ENCODE data around the gene NT5C3A. TPM values are rescaled to one million over a fixed set of nuclear protein-coding genes. Genes with fewer than 3 reads are reported as not detected.

NT5C3A gene
- total and polyA plus RNA-seq, 9 of the 15 experiments (the other 6 are each of a cell fraction or from before 2014, with no cell fraction given) = 18.6 to 60.1 (median 40.0) TPM

DNA sequence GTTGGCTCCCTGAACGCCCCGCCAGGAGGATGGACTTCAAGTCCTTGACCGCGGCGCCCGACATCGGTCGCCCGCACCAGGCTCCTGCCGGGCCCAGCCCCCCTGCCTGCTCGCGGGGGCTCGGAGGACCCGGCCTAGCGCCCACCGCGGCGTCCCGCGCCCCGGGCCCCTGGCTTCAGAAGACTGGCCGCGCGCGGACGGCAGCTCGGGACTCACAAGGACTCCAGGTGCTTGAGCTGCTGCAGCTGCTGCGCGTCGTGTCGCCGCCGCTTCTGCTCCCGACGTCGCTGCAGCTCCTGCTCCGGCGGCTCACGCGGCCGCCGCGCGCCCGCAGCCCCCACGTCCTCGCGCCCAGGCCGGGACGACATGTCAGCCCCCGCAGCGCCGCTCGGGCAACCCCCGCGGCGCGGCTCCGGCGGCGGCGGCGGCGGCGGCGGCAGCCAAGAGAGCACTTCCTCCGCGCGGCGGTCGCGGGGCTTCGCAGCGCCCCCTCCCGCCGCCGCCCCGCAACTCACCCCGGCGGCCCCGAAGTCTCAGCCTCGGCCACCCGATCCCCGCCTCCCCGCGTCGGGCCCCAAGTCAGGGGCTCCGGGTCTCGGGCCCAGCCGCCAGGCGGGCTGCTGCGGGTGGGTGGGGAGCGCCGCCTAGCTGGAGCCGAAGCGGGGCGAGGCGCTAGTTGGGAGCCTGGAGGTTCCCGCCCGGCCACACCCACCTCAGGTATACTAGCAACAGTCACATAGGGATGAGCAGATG is 46.6 kb upstream of the NT5C3A start, which contains the start of gene RP9 (continued):
- TF ChIP-seq, protein P1, sequence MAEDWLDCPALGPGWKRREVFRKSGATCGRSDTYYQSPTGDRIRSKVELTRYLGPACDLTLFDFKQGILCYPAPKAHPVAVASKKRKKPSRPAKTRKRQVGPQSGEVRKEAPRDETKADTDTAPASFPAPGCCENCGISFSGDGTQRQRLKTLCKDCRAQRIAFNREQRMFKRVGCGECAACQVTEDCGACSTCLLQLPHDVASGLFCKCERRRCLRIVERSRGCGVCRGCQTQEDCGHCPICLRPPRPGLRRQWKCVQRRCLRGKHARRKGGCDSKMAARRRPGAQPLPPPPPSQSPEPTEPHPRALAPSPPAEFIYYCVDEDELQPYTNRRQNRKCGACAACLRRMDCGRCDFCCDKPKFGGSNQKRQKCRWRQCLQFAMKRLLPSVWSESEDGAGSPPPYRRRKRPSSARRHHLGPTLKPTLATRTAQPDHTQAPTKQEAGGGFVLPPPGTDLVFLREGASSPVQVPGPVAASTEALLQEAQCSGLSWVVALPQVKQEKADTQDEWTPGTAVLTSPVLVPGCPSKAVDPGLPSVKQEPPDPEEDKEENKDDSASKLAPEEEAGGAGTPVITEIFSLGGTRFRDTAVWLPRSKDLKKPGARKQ (CRISPR knock-in tag; IDR thresholded peaks at IDR 0.05) = no peak
- TF ChIP-seq, protein P2, sequence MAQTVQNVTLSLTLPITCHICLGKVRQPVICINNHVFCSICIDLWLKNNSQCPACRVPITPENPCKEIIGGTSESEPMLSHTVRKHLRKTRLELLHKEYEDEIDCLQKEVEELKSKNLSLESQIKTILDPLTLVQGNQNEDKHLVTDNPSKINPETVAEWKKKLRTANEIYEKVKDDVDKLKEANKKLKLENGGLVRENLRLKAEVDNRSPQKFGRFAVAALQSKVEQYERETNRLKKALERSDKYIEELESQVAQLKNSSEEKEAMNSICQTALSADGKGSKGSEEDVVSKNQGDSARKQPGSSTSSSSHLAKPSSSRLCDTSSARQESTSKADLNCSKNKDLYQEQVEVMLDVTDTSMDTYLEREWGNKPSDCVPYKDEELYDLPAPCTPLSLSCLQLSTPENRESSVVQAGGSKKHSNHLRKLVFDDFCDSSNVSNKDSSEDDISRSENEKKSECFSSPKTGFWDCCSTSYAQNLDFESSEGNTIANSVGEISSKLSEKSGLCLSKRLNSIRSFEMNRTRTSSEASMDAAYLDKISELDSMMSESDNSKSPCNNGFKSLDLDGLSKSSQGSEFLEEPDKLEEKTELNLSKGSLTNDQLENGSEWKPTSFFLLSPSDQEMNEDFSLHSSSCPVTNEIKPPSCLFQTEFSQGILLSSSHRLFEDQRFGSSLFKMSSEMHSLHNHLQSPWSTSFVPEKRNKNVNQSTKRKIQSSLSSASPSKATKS (CRISPR knock-in tag; IDR thresholded peaks at IDR 0.05) = no peak
- TF ChIP-seq, protein P3, sequence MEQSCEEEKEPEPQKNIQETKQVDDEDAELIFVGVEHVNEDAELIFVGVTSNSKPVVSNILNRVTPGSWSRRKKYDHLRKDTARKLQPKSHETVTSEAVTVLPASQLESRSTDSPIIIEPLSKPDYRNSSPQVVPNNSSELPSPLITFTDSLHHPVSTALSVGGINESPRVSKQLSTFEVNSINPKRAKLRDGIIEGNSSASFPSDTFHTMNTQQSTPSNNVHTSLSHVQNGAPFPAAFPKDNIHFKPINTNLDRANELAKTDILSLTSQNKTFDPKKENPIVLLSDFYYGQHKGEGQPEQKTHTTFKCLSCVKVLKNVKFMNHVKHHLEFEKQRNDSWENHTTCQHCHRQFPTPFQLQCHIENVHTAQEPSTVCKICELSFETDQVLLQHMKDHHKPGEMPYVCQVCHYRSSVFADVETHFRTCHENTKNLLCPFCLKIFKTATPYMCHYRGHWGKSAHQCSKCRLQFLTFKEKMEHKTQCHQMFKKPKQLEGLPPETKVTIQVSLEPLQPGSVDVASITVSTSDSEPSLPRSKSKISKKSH (CRISPR knock-in tag; IDR thresholded peaks at IDR 0.05) = no peak
- TF ChIP-seq NUFIP1 (IDR thresholded peaks at IDR 0.05; ENCODE audit: partially characterized antibody) (no peak), TBP (optimal IDR thresholded peaks at IDR 0.05; ENCODE audit: low read depth, low read length) (no peak), NFE2 (IDR thresholded peaks at IDR 0.05; ENCODE audit: low read depth) (no peak), POLR2H (tag; IDR thresholded peaks at IDR 0.05; ENCODE audit: low read depth) (no peak), MEF2D (tag; conservative IDR thresholded peaks at IDR 0.05; ENCODE audit: low read depth) (no peak), ZNF134 (CRISPR knock-in tag; conservative IDR thresholded peaks at IDR 0.05) (no peak), ZNF184 (CRISPR knock-in tag; IDR thresholded peaks at IDR 0.05) (no peak), ZNF121 (CRISPR knock-in tag; conservative IDR thresholded peaks at IDR 0.05) (no peak), TCF7L2 (IDR thresholded peaks at IDR 0.05; ENCODE audit: low read depth, low read length) (no peak), IFI16 (CRISPR knock-in tag; IDR thresholded peaks at IDR 0.05) (no peak), THRAP3 (IDR thresholded peaks at IDR 0.05; ENCODE audit: borderline replicate concordance) (no peak)
- TF ChIP-seq, protein P4, sequence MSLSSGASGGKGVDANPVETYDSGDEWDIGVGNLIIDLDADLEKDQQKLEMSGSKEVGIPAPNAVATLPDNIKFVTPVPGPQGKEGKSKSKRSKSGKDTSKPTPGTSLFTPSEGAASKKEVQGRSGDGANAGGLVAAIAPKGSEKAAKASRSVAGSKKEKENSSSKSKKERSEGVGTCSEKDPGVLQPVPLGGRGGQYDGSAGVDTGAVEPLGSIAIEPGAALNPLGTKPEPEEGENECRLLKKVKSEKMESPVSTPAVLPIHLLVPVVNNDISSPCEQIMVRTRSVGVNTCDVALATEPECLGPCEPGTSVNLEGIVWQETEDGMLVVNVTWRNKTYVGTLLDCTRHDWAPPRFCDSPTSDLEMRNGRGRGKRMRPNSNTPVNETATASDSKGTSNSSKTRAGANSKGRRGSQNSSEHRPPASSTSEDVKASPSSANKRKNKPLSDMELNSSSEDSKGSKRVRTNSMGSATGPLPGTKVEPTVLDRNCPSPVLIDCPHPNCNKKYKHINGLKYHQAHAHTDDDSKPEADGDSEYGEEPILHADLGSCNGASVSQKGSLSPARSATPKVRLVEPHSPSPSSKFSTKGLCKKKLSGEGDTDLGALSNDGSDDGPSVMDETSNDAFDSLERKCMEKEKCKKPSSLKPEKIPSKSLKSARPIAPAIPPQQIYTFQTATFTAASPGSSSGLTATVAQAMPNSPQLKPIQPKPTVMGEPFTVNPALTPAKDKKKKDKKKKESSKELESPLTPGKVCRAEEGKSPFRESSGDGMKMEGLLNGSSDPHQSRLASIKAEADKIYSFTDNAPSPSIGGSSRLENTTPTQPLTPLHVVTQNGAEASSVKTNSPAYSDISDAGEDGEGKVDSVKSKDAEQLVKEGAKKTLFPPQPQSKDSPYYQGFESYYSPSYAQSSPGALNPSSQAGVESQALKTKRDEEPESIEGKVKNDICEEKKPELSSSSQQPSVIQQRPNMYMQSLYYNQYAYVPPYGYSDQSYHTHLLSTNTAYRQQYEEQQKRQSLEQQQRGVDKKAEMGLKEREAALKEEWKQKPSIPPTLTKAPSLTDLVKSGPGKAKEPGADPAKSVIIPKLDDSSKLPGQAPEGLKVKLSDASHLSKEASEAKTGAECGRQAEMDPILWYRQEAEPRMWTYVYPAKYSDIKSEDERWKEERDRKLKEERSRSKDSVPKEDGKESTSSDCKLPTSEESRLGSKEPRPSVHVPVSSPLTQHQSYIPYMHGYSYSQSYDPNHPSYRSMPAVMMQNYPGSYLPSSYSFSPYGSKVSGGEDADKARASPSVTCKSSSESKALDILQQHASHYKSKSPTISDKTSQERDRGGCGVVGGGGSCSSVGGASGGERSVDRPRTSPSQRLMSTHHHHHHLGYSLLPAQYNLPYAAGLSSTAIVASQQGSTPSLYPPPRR (CRISPR knock-in tag; IDR thresholded peaks at IDR 0.05; ENCODE audit: borderline replicate concordance) = no peak
- TF ChIP-seq, protein P5, sequence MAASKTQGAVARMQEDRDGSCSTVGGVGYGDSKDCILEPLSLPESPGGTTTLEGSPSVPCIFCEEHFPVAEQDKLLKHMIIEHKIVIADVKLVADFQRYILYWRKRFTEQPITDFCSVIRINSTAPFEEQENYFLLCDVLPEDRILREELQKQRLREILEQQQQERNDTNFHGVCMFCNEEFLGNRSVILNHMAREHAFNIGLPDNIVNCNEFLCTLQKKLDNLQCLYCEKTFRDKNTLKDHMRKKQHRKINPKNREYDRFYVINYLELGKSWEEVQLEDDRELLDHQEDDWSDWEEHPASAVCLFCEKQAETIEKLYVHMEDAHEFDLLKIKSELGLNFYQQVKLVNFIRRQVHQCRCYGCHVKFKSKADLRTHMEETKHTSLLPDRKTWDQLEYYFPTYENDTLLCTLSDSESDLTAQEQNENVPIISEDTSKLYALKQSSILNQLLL (CRISPR knock-in tag; IDR thresholded peaks at IDR 0.05; ENCODE audit: borderline replicate concordance) = no peak
